Epidermal melanocyte (primary cell): ENCODE data around the gene RMDN3.

ENCODE experiments used
- DNase-seq: peaks from one replicate; pipeline ENCODE4 v3.0.0; 2011; ENCODE audit warnings: low spot score; ENCODE audit not compliant: insufficient read length

The RMDN3 gene

DNA sequence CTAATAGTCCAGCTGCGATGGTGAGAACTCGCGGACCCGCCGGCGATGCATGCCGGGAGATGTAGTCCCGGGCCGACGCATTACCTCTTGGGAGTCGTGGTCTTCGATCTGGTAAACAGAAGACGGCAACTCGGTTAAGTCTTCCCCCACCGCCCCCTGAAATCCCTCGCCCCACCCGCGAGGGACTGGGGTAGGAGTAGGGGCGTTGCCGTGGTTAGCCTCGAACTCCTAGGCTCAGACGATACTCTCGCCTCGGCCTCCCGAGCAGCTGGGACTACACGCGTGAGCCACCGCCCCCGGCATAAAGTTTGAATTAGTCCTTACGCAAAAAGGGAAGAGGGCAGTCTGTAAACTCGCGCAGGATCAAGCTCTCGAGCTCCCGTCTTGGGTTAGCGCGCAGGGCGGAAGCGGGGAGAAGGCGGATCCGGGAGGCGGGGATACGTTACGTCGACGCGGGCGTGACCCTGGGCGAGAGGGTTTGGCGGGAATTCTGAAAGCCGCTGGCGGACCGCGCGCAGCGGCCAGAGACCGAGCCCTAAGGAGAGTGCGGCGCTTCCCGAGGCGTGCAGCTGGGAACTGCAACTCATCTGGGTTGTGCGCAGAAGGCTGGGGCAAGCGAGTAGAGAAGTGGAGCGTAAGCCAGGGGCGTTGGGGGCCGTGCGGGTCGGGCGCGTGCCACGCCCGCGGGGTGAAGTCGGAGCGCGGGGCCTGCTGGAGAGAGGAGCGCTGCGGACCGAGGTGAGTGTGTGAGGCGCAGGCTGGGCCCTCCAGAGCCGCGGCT is 60.2 kb downstream of the RMDN3 start, which contains the start of gene RAD51:
RAD51 (plus strand) TSS at position 487 of the 781 bp plus-strand sequence. CDS start 3,585 bp downstream, outside the sequence.
- peak; percentile 97 for DNase-seq

GRCh38 chr15:40693904-40694687 is 61.0 kb downstream of the RMDN3 start:
- DNase-seq = no peak

DNA sequence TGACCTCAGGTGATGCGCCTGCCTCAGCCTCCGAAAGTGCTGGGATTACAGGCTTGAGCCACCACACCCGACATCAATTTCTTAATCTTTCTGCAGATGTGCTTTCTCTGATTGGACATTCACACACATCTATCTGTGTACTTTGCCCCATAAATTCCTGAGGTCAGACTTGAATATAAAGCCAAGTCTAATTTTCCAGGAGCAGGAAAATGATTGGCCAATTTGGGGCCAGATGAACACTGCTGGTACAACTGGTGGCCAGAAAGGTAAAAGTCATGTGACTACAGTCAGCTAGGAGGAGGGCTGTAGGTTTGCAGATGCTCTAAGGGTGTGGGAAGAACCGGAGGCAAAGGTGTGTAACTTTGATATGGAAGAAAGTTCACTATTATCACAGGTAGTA is 63.3 kb downstream of the RMDN3 start:
- DNase-seq = no peak

GRCh38 chr15:40688932-40689799 is 65.9 kb downstream of the RMDN3 start:
- no peak for DNase-seq
